NB4 (cell line): ENCODE measurements around the gene SLC25A21.

Experiments used
- DNase-seq: peaks from one replicate; pipeline ENCODE4 v3.0.0; 2010; ENCODE audit warnings: low read depth
- H3K4me3 ChIP-seq: one replicate; pipeline ENCODE4 v1.5.1; 2011; ENCODE audit warnings: mild to moderate bottlenecking, low read depth, low read length, moderate library complexity
- CTCF ChIP-seq: IDR thresholded peaks from one replicate; pipeline ENCODE4 v1.5.1; 2012; ENCODE audit warnings: low read depth, low read length
- MAX ChIP-seq: IDR thresholded peaks from 2 replicates; pipeline ENCODE4 v1.6.1; 2011; ENCODE audit warnings: low read depth, low read length
- MYC ChIP-seq: IDR thresholded peaks from 2 replicates; pipeline ENCODE4 v1.6.1; 2011; ENCODE audit warnings: low read depth, low read length
- POLR2A ChIP-seq: IDR thresholded peaks from 2 replicates; pipeline ENCODE4 v1.6.1; 2011; ENCODE audit warnings: mild to moderate bottlenecking; ENCODE audit not compliant: insufficient read length; ENCODE audit errors: extremely low read depth

Gene SLC25A21

GRCh38 chr14:37118673-37119366, 53.6 kb downstream of the SLC25A21 start:
- TF ChIP-seq MYC (no peak), POLR2A (no peak), CTCF (no peak), MAX (no peak)
- H3K4me3 ChIP-seq = no peak overlapping the region
- DNase-seq = no peak

- peak; percentile 49 for DNase-seq
Observed at GRCh38 chr14:37116933-37117849, 55.2 kb downstream of the SLC25A21 start.

GRCh38 chr14:37115406-37115805, 57.0 kb downstream of the SLC25A21 start:
- TF ChIP-seq MYC (no peak), POLR2A (no peak), CTCF (no peak)
- DNase-seq = no peak
- no peak overlapping the region for H3K4me3 ChIP-seq

More at GRCh38 chr14:37116933-37117849, 55.2 kb downstream of the SLC25A21 start:
- H3K4me3 ChIP-seq = no peak overlapping the region
- TF ChIP-seq MYC (no peak), CTCF (peak; percentile 38)

- DNase-seq = no peak
- no peak overlapping the region for H3K4me3 ChIP-seq
- no peak for TF ChIP-seq MYC
- TF ChIP-seq CTCF = no peak
- TF ChIP-seq POLR2A = no peak
- TF ChIP-seq MAX = no peak
Observed at GRCh38 chr14:37114559-37114958, 57.8 kb downstream of the SLC25A21 start.

- TF ChIP-seq POLR2A (no peak), MAX (no peak)
- no peak overlapping the region for H3K4me3 ChIP-seq
- DNase-seq = no peak
Observed at GRCh38 chr14:37114002-37114401, 58.4 kb downstream of the SLC25A21 start.

- TF ChIP-seq CTCF (no peak), MAX (no peak), MYC (no peak)
- DNase-seq = no peak
Observed at GRCh38 chr14:37098132-37098531, 74.3 kb downstream of the SLC25A21 start.

More at GRCh38 chr14:37098132-37098531, 74.3 kb downstream of the SLC25A21 start:
- no peak overlapping the region for H3K4me3 ChIP-seq
